GM19238 (cell line): ENCODE results near the gene SPDYE16.
"Not testable (repeated sequence)": the region's sequence is repeated elsewhere in the genome, so short reads cannot be mapped to it uniquely, and the experiment has no call there.

Experiments
- DNase-seq: peaks from one replicate; pipeline ENCODE4 v3.0.0; 2011; ENCODE audit warnings: low spot score; ENCODE audit not compliant: insufficient read length

The SPDYE16 gene

DNA sequence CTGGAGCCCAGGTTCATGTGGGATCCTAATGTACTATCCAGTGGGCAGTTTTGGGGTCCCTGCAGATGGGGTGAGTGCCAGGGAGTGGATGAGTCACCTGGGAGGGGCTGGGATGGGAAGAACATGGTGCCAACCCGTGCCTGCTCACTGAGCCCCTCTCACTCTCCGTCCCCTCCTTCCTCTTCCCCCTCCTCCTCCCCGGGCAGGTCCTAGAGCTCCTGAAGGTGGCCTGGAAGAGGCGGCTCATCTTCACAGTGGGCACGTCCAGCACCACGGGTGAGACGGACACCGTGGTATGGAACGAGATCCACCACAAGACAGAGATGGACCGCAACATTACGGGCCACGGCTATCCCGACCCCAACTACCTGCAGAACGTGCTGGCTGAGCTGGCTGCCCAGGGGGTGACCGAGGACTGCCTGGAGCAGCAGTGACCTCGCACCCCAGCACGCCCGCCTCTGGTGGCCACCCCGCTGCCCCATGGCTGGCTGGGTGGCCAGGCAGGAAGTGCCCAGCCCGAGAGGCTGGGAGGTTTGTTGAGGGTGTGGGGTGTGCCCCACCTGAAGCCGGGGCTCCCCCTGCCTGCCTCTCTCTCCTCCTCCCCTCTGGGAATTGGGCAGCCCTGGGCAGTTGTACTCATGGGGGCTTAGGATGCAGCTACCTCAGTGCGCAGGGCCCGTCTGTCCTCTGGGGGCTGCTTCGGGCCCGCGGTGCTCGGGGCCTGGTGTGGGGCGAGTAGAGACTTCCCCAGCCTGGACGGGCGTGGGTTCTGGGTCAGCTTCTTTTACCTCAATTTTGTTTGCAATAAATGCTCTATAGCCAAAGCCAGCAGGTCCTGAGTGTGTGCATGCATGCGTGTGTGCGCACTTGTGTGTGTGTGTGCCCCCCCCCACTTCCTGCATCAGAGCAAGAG, 37.7 kb downstream of the SPDYE16 start:
- DNase-seq, result no peak

DNA sequence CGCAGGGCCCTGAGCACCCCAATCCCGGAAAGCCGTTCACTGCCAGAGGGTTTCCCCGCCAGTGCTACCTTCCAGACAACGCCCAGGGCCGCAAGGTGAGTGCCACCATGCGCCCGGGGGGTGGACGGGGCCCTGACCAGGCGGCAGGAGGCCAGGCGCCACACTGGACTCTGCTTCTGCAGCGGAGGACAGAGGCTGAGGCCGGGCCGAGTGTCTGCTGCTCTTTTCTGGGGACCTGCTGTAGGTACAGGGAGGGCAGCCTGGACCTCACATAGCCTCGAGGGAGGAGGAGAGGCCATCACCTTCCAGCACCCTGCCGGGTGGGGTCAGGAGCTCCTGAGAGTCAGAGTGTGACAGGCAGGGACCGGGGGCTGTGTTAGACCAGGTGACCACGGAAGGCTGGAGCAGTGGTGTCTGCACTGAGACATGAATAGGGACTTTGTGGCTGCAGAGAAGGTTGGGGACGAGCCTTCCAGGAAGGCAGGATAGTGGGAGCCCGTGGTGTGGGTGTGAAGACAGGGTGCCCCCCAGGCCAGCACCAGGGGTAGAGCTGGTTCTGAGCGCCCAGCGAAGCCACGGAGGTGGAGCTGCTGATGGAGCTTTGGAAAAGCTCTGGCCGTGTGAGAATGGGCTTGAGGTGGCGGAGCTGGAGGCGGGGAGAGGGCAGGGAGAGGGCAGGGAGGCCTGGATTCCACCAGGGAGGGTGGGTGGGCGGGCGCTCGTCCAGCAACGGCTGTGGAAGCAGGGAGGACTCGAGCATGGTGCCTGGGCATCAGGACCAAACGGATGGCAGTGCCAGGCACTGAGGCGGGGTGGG, 38.5 kb downstream of the SPDYE16 start:
- DNase-seq, result not testable (repeated sequence)

DNA sequence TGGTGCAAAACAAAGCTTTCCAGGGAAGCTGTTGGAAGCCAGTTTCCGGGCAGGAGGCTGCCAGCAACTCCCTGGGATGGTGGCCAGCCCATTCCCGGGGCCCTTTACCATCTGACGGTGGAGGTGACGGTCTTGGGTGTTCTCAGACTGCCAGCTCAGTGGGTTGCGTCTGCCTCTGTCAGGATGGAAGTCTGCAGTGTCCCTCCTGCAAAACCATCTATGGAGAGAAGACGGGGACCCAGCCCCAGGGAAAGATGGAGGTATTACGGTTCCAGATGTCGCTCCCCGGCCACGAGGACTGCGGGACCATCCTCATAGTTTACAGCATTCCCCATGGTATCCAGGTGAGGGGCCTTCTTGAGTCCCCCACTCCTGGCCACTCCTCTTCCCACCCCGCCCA, 39.9 kb downstream of the SPDYE16 start:
- not testable (repeated sequence) for DNase-seq

DNA sequence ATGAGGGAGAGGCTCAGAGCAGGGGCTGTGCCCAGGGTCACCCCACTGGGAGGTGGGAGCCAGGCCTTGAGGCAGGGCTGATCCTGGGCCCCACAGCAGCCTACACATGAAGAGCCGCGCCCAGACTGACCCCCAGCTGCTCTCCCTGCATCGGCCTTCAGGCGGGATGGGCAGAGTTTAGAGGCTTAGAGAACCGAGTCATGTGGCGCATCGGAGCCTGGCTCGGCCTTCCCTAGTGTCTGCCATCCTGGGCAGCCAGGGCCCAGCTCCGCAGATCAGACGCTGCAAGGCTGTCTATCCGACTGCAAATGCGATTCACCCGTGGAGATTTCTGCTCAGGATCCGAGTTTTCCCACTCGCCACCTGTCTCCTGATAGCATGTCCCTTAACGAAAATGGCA, 40.3 kb downstream of the SPDYE16 start:
- DNase-seq, result not testable (repeated sequence)

DNA sequence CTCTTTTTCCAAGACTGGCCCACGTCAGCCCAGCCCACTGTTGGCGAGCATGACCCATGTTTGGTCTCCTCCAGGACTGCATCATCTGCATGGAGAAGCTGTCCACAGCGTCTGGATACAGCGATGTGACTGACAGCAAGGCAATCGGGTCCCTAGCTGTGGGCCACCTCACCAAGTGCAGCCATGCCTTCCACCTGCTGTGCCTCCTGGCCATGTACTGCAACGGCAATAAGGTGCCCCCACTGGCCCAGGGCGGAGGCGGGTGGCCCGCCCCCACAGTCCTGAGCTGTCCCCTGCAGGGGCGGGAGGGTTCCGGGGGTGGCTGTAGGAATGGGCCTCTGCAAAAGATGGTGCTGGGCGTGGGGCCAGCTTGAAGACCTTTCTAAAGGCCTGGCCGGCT, 40.9 kb downstream of the SPDYE16 start:
- not testable (repeated sequence) for DNase-seq

DNA sequence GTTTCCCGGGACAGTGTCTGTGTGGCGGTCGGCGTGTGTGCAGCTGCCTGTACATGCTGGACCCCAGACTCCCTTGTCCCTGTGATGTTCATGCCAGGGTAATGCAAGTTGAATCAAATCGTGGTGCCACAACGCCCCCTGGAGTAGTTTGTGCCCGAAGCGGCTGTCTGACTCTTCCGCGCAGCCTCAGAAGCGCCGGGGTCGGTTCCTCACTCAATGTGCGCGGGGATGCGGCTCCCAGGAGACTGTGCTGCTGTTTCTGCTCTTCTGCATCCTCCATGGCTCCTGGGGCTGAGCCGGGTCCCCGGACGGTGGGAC, 43.2 kb downstream of the SPDYE16 start:
- DNase-seq, result not testable (repeated sequence)

DNA sequence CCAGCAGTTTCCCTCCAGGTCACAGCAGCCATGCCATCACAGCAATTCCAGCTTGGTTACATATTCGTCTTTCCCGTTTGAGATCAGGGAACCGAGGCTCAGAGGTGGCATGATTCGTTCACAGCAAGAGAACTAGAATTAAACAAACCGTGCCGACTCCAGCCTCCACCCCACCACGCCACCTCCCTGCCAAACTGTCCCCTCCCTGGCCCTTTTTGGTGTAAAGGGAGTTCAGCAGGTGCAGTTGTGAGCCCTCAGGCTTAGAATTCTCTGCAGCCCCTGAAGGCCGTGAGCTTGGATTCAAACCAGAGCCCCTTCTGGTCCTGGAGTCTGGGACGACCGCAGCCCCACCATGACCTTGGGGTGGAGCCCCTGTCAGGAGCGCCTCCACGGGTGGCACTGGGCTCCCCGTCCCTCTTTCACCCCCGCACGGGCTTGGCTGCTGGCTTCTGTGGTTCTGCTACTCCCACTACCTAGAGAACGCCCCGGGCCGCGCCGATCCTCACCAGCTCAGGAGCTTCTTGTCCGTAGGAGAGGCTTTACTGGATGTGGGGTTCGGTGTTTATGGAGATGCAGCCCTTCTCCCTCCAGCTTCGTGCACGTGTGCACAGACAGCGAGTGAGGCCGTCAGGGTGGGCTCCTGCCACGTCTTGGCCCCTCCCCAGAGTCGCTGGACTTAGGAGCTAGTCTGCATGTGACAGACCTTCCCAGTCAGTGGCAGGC, 43.7 kb downstream of the SPDYE16 start:
- DNase-seq, result not testable (repeated sequence)

DNA sequence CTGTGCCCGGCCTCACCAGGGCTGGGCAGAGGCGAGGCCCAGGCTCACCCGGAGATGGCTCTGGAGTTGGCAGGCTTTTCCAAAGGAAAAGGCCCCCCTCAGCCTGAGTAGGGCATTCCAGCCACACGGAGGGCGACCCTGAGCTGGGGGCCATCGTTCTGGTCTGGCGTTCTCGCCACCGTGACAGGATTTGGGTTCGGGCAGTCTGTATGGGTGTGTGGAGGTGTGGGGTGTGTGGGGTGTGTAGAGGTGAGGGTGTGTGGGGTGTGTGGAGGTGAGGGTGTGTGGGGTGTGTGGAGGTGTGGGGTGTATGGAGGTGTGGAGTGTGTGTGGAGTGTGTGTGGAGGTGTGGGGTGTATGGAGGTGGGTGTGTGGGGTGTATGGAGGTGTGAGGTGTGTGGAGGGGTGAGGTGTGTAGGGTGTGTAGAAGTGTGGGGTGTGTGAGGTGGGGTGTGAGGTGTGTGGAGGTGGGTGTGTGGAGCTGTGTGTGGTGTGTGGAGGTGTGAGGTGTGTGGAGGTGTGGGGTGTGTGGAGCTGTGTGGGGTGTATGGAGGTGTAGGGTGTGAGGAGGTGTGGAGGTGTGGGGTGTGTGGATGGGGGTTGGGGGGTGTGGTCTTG, 44.4 kb downstream of the SPDYE16 start:
- DNase-seq, result not testable (repeated sequence)

DNA sequence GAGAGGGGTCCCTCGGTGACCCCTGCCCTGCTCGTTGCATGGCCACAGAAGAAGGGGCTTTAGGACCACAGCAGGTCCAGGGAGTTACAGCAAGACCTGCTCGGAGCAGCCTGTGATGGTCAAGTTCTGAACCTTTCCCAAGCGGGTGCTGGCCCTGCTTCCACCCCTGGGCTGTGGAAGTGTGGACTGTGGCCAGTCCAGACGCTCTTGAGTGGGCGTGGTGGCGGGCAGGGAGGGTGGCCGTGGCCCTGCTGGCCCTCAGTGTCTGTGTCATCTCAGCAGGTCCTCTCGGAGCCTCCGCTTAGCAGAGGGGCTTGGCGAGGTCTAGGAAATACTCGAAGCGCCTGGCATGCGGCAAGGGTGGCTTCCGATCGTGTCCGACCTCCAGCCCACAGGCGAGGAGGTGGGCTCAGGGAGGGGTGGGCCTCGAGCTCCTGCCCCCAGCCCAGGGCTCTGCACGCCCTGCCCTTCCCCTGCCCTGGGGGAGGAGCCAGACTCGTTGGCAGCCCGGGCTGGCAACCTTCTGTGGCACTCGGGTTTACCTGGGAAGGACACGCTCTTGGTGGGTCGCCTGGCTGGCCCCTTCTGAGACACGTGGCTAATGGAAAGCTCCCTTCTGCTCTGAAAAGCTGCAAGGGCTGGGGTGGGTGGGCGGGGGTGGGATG, 45.0 kb downstream of the SPDYE16 start:
- not testable (repeated sequence) for DNase-seq

DNA sequence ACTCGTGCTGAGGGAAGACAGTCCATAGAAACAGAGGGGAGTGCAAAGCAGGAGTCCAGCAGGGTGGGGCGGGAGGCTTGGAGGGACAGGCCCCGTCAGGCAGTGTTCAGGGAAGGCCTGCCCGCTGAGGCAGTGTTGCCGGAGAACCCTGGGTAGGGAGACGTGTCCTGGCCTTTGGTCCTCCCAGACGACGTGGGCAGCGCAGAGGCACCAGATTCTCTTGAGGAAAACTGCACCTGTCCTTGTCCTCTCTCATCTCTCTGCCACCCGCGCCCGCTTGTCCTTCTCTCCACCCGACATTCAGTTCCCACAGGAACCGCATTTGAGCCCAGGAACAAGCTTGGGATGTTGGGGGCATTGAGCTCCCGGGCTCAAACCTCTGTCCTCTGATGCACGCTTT, 47.4 kb downstream of the SPDYE16 start:
- DNase-seq, result not testable (repeated sequence)

DNA sequence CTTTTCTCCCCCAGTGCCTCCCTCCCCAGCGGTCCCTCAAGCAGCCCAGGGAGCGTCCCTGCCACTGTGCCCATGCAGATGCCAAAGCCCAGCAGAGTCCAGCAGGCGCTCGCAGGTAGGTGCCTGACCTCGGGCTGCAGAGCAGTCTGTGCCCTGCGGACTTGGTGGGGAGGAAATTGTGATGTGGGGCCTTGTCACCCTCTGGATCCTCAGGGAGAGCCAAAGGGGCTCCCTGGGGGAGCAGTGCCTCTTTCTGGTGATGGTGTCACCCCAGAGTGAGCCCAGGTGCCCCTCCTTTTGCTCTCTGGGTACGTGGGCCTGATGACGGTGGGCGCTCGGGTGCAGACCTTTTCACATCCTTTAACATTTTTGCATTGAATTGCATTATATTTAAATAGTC, 51.0 kb downstream of the SPDYE16 start:
- not testable (repeated sequence) for DNase-seq

DNA sequence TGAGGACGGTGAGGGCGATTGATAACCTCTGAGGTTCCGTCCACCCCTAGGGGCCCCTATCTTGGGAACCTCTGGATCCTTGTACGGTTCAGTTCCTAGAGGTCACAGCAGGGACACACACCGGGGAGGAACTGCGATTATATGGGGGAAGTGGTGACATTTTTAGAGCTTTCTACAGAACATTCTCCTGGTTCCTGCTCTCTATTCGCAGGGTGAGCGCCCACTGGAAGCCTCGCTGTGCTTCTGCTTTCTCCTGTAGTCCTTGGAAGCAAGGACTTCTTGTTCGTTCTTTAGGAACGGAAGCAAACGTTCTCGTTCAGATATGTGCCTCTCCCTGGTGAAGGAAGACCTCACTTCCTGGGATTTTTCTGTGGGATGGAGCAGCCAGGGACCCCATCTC, 55.1 kb downstream of the SPDYE16 start:
- DNase-seq, result not testable (repeated sequence)

DNA sequence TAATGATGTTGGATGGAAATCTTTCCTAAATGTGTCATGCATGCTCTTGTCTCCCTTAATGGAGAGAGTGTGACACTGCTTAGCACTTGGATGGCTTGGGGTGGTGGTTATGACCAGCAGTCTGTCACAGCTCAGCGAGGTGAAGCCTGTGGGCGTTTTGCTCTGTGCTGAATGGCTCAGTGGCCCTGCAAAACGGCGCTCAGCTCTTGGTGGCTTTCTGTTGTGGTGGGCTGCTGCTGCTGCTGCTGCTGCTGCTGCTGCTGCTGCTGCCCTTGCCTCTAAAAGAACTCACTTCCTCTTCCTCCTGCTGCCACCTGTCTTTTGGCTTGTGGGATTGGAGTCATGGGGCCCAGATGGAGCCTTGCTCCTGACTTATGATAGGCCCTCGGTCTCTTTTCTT, 56.5 kb downstream of the SPDYE16 start:
- not testable (repeated sequence) for DNase-seq

DNA sequence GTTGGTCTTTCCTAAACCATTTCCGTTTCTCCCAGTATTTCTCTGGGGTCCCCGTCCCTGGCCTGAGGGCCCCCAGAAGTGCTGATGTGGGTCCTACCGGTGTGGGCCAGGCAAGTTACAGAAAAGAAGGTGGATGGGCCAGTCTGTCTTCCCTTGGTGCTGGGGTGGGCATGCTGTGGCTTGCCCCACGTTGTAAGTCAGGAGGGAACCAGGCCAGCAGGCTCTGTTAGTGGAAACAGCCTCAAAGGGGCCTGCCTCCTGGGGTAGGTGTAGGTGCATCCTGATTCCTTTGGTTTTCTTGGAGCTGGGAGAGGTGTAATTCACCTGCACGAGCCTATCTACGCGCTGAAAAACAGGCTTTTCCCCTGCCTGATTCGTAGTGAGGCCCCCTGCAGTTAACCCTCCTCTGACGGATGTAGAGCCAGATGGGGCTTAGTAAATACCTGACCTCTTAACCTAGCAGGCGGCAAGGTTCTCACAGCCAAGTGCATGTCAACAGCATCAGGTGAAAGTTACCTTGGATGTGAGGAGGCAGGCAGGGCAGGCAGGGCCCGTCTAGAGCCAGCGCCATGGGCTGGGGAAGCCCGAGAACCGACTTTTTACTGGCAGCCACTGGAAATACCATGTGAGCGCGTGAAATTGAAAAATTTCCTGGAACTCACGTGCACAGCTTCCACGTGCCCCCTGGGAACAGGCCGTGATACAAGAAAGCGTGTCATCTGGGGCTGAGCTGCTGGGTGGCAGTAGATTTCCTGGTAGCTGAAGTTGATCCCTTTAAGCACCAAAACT, 57.1 kb downstream of the SPDYE16 start:
- DNase-seq, result not testable (repeated sequence)

DNA sequence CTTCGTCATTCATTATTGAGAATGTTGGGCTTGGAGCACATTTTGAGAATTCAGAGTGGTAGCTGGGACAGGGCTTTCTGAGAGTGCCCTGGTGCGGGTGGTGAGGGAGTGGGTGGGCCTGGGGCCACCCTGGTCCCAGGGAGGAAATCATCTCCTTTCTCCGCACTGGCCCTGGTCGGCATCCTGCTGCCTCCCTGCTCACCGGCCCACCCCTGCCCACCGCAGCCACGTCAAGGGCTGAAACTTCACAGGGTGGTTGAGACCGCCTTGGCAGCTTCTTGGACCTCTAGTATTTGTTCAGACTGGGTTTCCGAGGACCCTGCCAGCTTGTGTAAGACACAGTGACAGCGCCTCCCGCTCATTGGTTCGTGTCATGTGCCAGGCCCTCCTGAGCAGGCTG, 58.6 kb downstream of the SPDYE16 start:
- DNase-seq, result not testable (repeated sequence)

DNA sequence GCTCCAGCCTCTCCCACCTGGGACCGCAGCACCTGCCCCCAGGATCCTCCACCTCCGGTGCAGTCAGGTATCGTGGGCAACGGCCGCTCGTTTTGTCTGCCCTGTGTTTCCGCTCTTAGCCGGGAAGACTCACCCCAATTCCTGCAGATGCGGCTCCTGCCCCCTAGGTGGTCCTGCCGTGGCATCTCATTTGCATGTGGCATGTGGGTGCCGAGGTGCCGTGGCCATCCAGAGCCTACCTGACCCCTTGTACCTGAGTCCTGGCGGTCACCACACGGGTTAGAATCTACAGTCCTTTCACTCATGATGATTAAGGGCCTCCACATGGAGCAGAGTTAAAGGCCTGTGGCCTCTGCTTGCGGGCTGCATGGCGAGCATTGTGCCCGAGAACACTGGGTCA, 60.0 kb downstream of the SPDYE16 start:
- DNase-seq, result not testable (repeated sequence)

DNA sequence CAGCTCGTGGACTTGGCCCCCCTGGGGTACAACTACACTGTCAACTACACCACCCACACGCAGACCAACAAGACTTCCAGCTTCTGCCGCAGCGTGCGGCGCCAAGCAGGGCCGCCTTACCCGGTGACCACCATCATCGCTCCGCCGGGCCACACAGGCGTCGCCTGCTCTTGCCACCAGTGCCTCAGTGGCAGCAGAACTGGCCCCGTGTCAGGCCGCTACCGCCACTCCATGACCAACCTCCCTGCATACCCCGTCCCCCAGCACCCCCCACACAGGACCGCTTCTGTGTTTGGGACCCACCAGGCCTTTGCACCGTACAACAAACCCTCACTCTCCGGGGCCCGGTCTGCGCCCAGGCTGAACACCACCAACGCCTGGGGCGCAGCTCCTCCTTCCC, 60.4 kb downstream of the SPDYE16 start:
- DNase-seq, result not testable (repeated sequence)
